ENCODE measurements around the gene CSF2RB. TPM values are rescaled to one million over a fixed set of nuclear protein-coding genes. Genes with fewer than 3 reads are reported as not detected.

Gene CSF2RB
- total RNA-seq, 1 donor from 2014 or later, result not detected

DNA sequence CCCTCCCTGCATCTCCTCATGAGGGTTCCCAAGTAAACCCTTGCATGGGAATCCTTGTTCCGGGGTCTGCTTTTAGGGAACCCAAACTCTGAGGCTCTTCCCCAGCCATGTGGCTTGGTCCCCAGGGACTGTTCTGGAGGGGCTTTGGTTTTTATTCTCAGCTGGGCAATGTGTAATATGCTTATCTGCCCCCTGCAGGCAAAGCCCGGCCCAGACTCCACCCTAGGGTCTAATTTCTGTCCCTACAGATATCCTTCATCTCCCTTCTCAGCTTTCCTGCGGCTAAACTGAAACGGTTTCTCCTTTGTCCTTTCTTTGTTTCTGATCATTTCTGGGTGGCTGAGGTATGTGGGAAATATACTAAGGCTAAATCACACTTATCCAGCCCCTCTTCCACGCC lies 68.7 kb downstream of the CSF2RB start:
- TF ChIP-seq EZH2 (IDR thresholded peaks at IDR 0.05), result no peak
- TF ChIP-seq, protein P1, sequence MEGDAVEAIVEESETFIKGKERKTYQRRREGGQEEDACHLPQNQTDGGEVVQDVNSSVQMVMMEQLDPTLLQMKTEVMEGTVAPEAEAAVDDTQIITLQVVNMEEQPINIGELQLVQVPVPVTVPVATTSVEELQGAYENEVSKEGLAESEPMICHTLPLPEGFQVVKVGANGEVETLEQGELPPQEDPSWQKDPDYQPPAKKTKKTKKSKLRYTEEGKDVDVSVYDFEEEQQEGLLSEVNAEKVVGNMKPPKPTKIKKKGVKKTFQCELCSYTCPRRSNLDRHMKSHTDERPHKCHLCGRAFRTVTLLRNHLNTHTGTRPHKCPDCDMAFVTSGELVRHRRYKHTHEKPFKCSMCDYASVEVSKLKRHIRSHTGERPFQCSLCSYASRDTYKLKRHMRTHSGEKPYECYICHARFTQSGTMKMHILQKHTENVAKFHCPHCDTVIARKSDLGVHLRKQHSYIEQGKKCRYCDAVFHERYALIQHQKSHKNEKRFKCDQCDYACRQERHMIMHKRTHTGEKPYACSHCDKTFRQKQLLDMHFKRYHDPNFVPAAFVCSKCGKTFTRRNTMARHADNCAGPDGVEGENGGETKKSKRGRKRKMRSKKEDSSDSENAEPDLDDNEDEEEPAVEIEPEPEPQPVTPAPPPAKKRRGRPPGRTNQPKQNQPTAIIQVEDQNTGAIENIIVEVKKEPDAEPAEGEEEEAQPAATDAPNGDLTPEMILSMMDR (IDR thresholded peaks at IDR 0.05), result peak; percentile 13
- H3K27me3 ChIP-seq, result no peaks in the 10 kb centered on the region
- no peak overlapping the region for H3K4me3 Mint-ChIP-seq
- H3K27ac ChIP-seq, result no peak overlapping the region
- peaks cover 23% of the 10 kb centered on the region for H3K4me1 Mint-ChIP-seq
- H3K9me3 ChIP-seq (ENCODE audit: low read depth), result peaks cover 7% of the 10 kb centered on the region
- no peak overlapping the region for H3K4me2 ChIP-seq
- no peak overlapping the region for H2AFZ ChIP-seq (replicated peaks)
- H3K4me3 ChIP-seq, result no peak overlapping the region
- H3K36me3 Mint-ChIP-seq, result no peaks in the 10 kb centered on the region
- no peaks in the 10 kb centered on the region for H3K36me3 ChIP-seq
- H3K27me3 Mint-ChIP-seq (ENCODE audit: insufficient read depth, low read depth), result peaks cover 6% of the 10 kb centered on the region
- H4K20me1 ChIP-seq (ENCODE audit: low read depth), result no peaks in the 10 kb centered on the region
- no peaks in the 10 kb centered on the region for H3K4me1 ChIP-seq
- peaks cover 19% of the 10 kb centered on the region for H3K9me3 Mint-ChIP-seq
- DNase-seq (ENCODE audit: low spot score), result peak; percentile 23
- H3K9ac ChIP-seq, result no peak overlapping the region
- no peak overlapping the region for H3K27ac Mint-ChIP-seq
- peaks cover 8% of the 10 kb centered on the region for H3F3A ChIP-seq (ENCODE audit: low read depth)
- no peaks in the 10 kb centered on the region for H3K79me2 ChIP-seq (ENCODE audit: low read depth)

GRCh38 chr22:36985211-36985889 lies 71.9 kb downstream of the CSF2RB start:
- Histone ChIP-seq H3K4me2 (no peak overlapping the region), H3K9me3 (ENCODE audit: low read depth) (peaks cover 7% of the 10 kb centered on the region), H3K4me3 (no peak overlapping the region), H3K27ac (no peak overlapping the region), H3K27me3 (peaks cover 13% of the 10 kb centered on the region), H3K79me2 (ENCODE audit: low read depth) (no peaks in the 10 kb centered on the region), H4K20me1 (ENCODE audit: low read depth) (no peaks in the 10 kb centered on the region), H3K36me3 (no peaks in the 10 kb centered on the region), H3K4me1 (no peaks in the 10 kb centered on the region), H3K9ac (no peak overlapping the region), H3F3A (ENCODE audit: low read depth) (no peaks in the 10 kb centered on the region), H2AFZ (replicated peaks) (no peak overlapping the region)
- Mint-ChIP-seq H3K27me3 (ENCODE audit: insufficient read depth, low read depth) (peaks cover 9% of the 10 kb centered on the region), H3K4me3 (no peak overlapping the region), H3K36me3 (no peaks in the 10 kb centered on the region), H3K9me3 (peaks cover 20% of the 10 kb centered on the region), H3K4me1 (peaks cover 14% of the 10 kb centered on the region), H3K27ac (no peak overlapping the region)
- TF ChIP-seq, protein P1 (IDR thresholded peaks at IDR 0.05), result no peak
- TF ChIP-seq EZH2 (IDR thresholded peaks at IDR 0.05) (no peak), EZH2phosphoT487 (IDR thresholded peaks at IDR 0.05) (no peak)
- no peak for DNase-seq (ENCODE audit: low spot score)

DNA sequence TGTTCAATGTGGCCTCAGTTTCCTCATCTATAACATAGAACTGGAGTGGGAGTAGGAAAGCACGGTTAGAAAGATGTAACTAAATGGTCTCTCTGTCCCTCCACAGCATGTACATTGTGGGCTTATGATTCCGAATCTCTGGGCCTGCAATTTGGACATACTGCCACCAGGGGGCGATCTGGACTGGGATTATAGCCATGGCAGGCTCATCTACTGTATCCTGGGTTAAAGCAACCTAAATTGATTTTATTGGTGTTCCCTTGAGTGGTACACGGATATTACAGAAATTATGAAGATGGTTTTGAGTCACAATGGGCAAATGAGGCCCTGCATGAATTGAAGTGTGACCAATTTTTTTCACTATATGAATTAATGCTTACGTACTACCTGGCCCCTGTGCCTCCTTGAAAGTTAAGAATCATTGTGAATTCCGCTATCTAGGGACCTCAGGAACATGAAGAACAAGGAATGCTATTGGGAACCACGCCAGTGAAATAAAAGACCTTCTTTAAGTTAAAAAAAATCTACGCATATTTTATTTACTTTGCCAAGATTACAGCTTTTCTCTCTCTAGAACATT lies 72.9 kb downstream of the CSF2RB start:
- Histone ChIP-seq H3K79me2 (ENCODE audit: low read depth) (no peaks in the 10 kb centered on the region), H3K27me3 (peaks cover 17% of the 10 kb centered on the region), H3K4me2 (no peak overlapping the region), H3K4me3 (no peak overlapping the region), H3K9ac (no peak overlapping the region), H3K4me1 (no peaks in the 10 kb centered on the region), H4K20me1 (ENCODE audit: low read depth) (no peaks in the 10 kb centered on the region), H3F3A (ENCODE audit: low read depth) (no peaks in the 10 kb centered on the region), H3K36me3 (no peaks in the 10 kb centered on the region), H2AFZ (replicated peaks) (no peak overlapping the region), H3K27ac (no peak overlapping the region), H3K9me3 (ENCODE audit: low read depth) (peaks cover 7% of the 10 kb centered on the region)
- Mint-ChIP-seq H3K4me3 (no peak overlapping the region), H3K36me3 (no peaks in the 10 kb centered on the region), H3K27ac (no peak overlapping the region), H3K27me3 (ENCODE audit: insufficient read depth, low read depth) (peaks cover 9% of the 10 kb centered on the region), H3K9me3 (peaks cover 20% of the 10 kb centered on the region), H3K4me1 (peaks cover 6% of the 10 kb centered on the region)
- peak; percentile 21 for DNase-seq (ENCODE audit: low spot score)
- TF ChIP-seq, protein P1 (IDR thresholded peaks at IDR 0.05), result peak; percentile 77
- no peak for TF ChIP-seq EZH2phosphoT487 (IDR thresholded peaks at IDR 0.05)
